Astrocyte (in vitro differentiated cells and primary cell): Measurements from ENCODE around the gene GASK1B. TPM values are rescaled to one million over a fixed set of nuclear protein-coding genes. Genes with fewer than 3 reads are reported as not detected.

Experiments used
- DNase-seq: peaks from one replicate; pipeline ENCODE4 v3.0.0-alpha.2; 2010; ENCODE audit warnings: low read depth
- FAIRE-seq: peaks from 2 replicates; lab custom pipeline; 2011; peaks lifted over from hg19 to GRCh38; lab: Jason Lieb, UNC
- H2AFZ ChIP-seq: 2 replicates; pipeline ENCODE4 v1.6.0; 2012; ENCODE audit warnings: low read depth, low read length, inconsistent platforms
- H3K27ac ChIP-seq: 2 replicates; pipeline ENCODE4 v1.5.1; 2011; ENCODE audit warnings: low read depth, low read length, inconsistent platforms
- H3K27me3 ChIP-seq: 2 replicates; pipeline ENCODE4 v1.6.0; 2011; ENCODE audit warnings: low read length, inconsistent platforms; ENCODE audit not compliant: insufficient read depth
- H3K36me3 ChIP-seq: 2 replicates; pipeline ENCODE4 v1.5.1; 2011; ENCODE audit warnings: low read length, inconsistent platforms; ENCODE audit not compliant: insufficient read depth
- H3K4me1 ChIP-seq: 2 replicates; pipeline ENCODE4 v1.5.1; 2011; ENCODE audit warnings: low read length, inconsistent platforms; ENCODE audit not compliant: insufficient read depth
- H3K4me2 ChIP-seq: 2 replicates; pipeline ENCODE4 v1.6.0; 2012; ENCODE audit warnings: low read length, inconsistent platforms
- H3K4me3 ChIP-seq: 2 replicates; pipeline ENCODE4 v1.5.1; 2011; ENCODE audit warnings: low read depth, mild to moderate bottlenecking, low read length, inconsistent platforms; ENCODE audit not compliant: insufficient read depth
- H3K79me2 ChIP-seq: 2 replicates; pipeline ENCODE4 v1.6.0; 2012; ENCODE audit warnings: mild to moderate bottlenecking, low read length, inconsistent platforms; ENCODE audit not compliant: insufficient read depth
- H3K9ac ChIP-seq: 2 replicates; pipeline ENCODE4 v1.6.0; 2012; ENCODE audit warnings: mild to moderate bottlenecking, low read length, inconsistent platforms
- H3K9me3 ChIP-seq: 2 replicates; pipeline ENCODE4 v1.5.1; 2012; ENCODE audit warnings: low read depth, mild to moderate bottlenecking, low read length, inconsistent platforms; ENCODE audit not compliant: insufficient read depth
- H4K20me1 ChIP-seq: 2 replicates; pipeline ENCODE4 v1.6.0; 2012; ENCODE audit warnings: low read length, inconsistent platforms; ENCODE audit not compliant: insufficient read depth
- H3K27ac Mint-ChIP-seq: one replicate; pipeline ENCODE4 v1.8.0; 2021; ENCODE audit warnings: mild to moderate bottlenecking, mixed read lengths; ENCODE audit not compliant: unreplicated experiment
- H3K27me3 Mint-ChIP-seq: one replicate; pipeline ENCODE4 v1.8.0; 2021; ENCODE audit warnings: low read depth, mixed read lengths; ENCODE audit not compliant: unreplicated experiment
- H3K36me3 Mint-ChIP-seq: one replicate; pipeline ENCODE4 v1.8.0; 2021; ENCODE audit warnings: low read depth, mixed read lengths; ENCODE audit not compliant: unreplicated experiment
- H3K4me1 Mint-ChIP-seq: one replicate; pipeline ENCODE4 v1.8.0; 2021; ENCODE audit warnings: low read depth, mixed read lengths; ENCODE audit not compliant: unreplicated experiment
- H3K4me3 Mint-ChIP-seq: one replicate; pipeline ENCODE4 v1.8.0; 2021; ENCODE audit warnings: mild to moderate bottlenecking, moderate library complexity, mixed read lengths; ENCODE audit not compliant: unreplicated experiment
- H3K9me3 Mint-ChIP-seq: one replicate; pipeline ENCODE4 v1.8.0; 2021; ENCODE audit warnings: mild to moderate bottlenecking, mixed read lengths; ENCODE audit not compliant: unreplicated experiment
- CTCF ChIP-seq: IDR thresholded peaks from 2 replicates; pipeline ENCODE4 v1.5.1; 2011; ENCODE audit warnings: low read depth, mild to moderate bottlenecking, inconsistent platforms, low read length, moderate library complexity; ENCODE audit not compliant: insufficient read depth
- EZH2 ChIP-seq: IDR thresholded peaks from 2 replicates; pipeline ENCODE4 v1.6.1; 2012; ENCODE audit warnings: mild to moderate bottlenecking, low read length, inconsistent platforms; ENCODE audit not compliant: insufficient read depth
- total RNA-seq: library from RNA; stranded (reverse); gene quantifications from 2 replicates; pipeline ENCODE4 v1.2.1, GENCODE V29; 2021

GASK1B gene
- total RNA-seq, 1 donor from 2014 or later: 34.2 TPM

- H3K4me1 ChIP-seq: peaks cover 25% of the 10 kb centered on the region
- no peaks in the 10 kb centered on the region for H3K27me3 ChIP-seq
- peak overlapping the region; percentile 42 for H3K4me2 ChIP-seq
- H3K27ac ChIP-seq: no peak overlapping the region
- no peak overlapping the region for H3K9ac ChIP-seq
- TF ChIP-seq EZH2 (no peak), CTCF (no peak)
- peaks cover 33% of the 10 kb centered on the region for H3K4me1 Mint-ChIP-seq
- H3K4me3 Mint-ChIP-seq: no peak overlapping the region
- no peaks in the 10 kb centered on the region for H3K27me3 Mint-ChIP-seq
- no peaks in the 10 kb centered on the region for H3K9me3 ChIP-seq
- no peaks in the 10 kb centered on the region for H3K36me3 ChIP-seq
- FAIRE-seq (no peak), DNase-seq (no peak)
- H3K36me3 Mint-ChIP-seq: peaks cover 2% of the 10 kb centered on the region
- H3K4me3 ChIP-seq: no peak overlapping the region
- H2AFZ ChIP-seq: peak overlapping the region; percentile 29
- H3K79me2 ChIP-seq: no peaks in the 10 kb centered on the region
- no peaks in the 10 kb centered on the region for H4K20me1 ChIP-seq
- no peak overlapping the region for H3K27ac Mint-ChIP-seq
- H3K9me3 Mint-ChIP-seq: no peaks in the 10 kb centered on the region
Measured at GRCh38 chr4:158163941-158164767, 8.7 kb downstream of the GASK1B start.

GRCh38 chr4:158162631-158163030 lies 10.2 kb downstream of the GASK1B start:
- Histone ChIP-seq H3K27ac (peak overlapping the region; percentile 89), H3K9ac (peak overlapping the region; percentile 67), H2AFZ (no peak overlapping the region), H3K79me2 (no peaks in the 10 kb centered on the region), H3K4me3 (no peak overlapping the region), H3K4me2 (peak overlapping the region; percentile 65), H4K20me1 (no peaks in the 10 kb centered on the region), H3K9me3 (no peaks in the 10 kb centered on the region), H3K36me3 (no peaks in the 10 kb centered on the region), H3K4me1 (peaks cover 32% of the 10 kb centered on the region), H3K27me3 (no peaks in the 10 kb centered on the region)
- TF ChIP-seq EZH2: no peak
- no peak for TF ChIP-seq CTCF
- Mint-ChIP-seq H3K27me3 (no peaks in the 10 kb centered on the region), H3K27ac (peak overlapping the region; percentile 27), H3K9me3 (no peaks in the 10 kb centered on the region), H3K36me3 (peaks cover 2% of the 10 kb centered on the region), H3K4me1 (peaks cover 44% of the 10 kb centered on the region), H3K4me3 (no peak overlapping the region)
- no peak for FAIRE-seq
- DNase-seq: no peak
